Calu3 (cell line): ENCODE measurements around the gene GALP. TPM values are rescaled to one million over a fixed set of nuclear protein-coding genes. Genes with fewer than 3 reads are reported as not detected.

Source experiments
- BruUV-seq: library from RNA; stranded (reverse); fragments of 400-500 nt; replicated peaks from 2 replicates; lab custom pipeline; 2021; lab: Mats Ljungman, UMichigan
- CTCF ChIA-PET: fragments of 300-600 bp; sonication (Branson Sonifier 250); formaldehyde crosslinking; loops from one replicate; lab custom pipeline; 2022; ENCODE audit warnings: antibody characterized with exemption; lab: Charles Lee
- DNase-seq: peaks from one replicate; pipeline ENCODE4 v3.0.0; 2022
- H3K27ac Mint-ChIP-seq: one replicate; pipeline ENCODE4 v1.8.0; 2022; ENCODE audit warnings: mixed read lengths; ENCODE audit not compliant: unreplicated experiment
- H3K27me3 Mint-ChIP-seq: one replicate; pipeline ENCODE4 v1.8.0; 2022; ENCODE audit warnings: mixed read lengths; ENCODE audit not compliant: unreplicated experiment
- H3K36me3 Mint-ChIP-seq: one replicate; pipeline ENCODE4 v1.8.0; 2022; ENCODE audit warnings: mild to moderate bottlenecking, moderate library complexity, mixed read lengths; ENCODE audit not compliant: insufficient read depth, unreplicated experiment
- H3K4me1 Mint-ChIP-seq: one replicate; pipeline ENCODE4 v1.8.0; 2022; ENCODE audit warnings: mild to moderate bottlenecking, low read depth, mixed read lengths; ENCODE audit not compliant: unreplicated experiment
- H3K4me3 Mint-ChIP-seq: one replicate; pipeline ENCODE4 v1.8.0; 2022; ENCODE audit warnings: mild to moderate bottlenecking, low read depth, moderate library complexity, mixed read lengths; ENCODE audit not compliant: unreplicated experiment
- H3K9me3 Mint-ChIP-seq: one replicate; pipeline ENCODE4 v1.8.0; 2022; ENCODE audit warnings: low read depth, mixed read lengths; ENCODE audit not compliant: unreplicated experiment
- intact Hi-C: fragments of 100-400 bp; cut with micrococcal nuclease; formaldehyde crosslinking; loops from one replicate; pipeline ENCODE4 v1.10.0; 2022; ENCODE audit not compliant: unreplicated experiment
- total RNA-seq: library from RNA; stranded (reverse); gene quantifications from 2 replicates; pipeline ENCODE4 v1.2.3, GENCODE V29; 2022
- TF ChIP-seq, protein P1 (sequence below): fragments of 200-600 bp; IDR thresholded peaks from one replicate; pipeline ENCODE4 v1.8.0; 2022; ENCODE audit warnings: antibody characterized with exemption; ENCODE audit not compliant: unreplicated experiment

GALP gene
- total RNA-seq, 1 experiment from 2014 or later, result not detected

GRCh38 chr19:56153507-56153906, 22.3 kb upstream of the GALP start:
- H3K27me3 Mint-ChIP-seq, result no peaks in the 10 kb centered on the region
- peaks cover 42% of the 10 kb centered on the region for H3K36me3 Mint-ChIP-seq
- H3K4me3 Mint-ChIP-seq, result no peak overlapping the region
- DNase-seq, result no peak
- BruUV-seq, result no TSS peak
- no peak overlapping the region for H3K27ac Mint-ChIP-seq
- no peaks in the 10 kb centered on the region for H3K4me1 Mint-ChIP-seq
- intact Hi-C loops, result no loop called here
- no peaks in the 10 kb centered on the region for H3K9me3 Mint-ChIP-seq
- TF ChIP-seq, protein P1, sequence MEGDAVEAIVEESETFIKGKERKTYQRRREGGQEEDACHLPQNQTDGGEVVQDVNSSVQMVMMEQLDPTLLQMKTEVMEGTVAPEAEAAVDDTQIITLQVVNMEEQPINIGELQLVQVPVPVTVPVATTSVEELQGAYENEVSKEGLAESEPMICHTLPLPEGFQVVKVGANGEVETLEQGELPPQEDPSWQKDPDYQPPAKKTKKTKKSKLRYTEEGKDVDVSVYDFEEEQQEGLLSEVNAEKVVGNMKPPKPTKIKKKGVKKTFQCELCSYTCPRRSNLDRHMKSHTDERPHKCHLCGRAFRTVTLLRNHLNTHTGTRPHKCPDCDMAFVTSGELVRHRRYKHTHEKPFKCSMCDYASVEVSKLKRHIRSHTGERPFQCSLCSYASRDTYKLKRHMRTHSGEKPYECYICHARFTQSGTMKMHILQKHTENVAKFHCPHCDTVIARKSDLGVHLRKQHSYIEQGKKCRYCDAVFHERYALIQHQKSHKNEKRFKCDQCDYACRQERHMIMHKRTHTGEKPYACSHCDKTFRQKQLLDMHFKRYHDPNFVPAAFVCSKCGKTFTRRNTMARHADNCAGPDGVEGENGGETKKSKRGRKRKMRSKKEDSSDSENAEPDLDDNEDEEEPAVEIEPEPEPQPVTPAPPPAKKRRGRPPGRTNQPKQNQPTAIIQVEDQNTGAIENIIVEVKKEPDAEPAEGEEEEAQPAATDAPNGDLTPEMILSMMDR, result no peak
- CTCF ChIA-PET, result no interaction called here

DNA sequence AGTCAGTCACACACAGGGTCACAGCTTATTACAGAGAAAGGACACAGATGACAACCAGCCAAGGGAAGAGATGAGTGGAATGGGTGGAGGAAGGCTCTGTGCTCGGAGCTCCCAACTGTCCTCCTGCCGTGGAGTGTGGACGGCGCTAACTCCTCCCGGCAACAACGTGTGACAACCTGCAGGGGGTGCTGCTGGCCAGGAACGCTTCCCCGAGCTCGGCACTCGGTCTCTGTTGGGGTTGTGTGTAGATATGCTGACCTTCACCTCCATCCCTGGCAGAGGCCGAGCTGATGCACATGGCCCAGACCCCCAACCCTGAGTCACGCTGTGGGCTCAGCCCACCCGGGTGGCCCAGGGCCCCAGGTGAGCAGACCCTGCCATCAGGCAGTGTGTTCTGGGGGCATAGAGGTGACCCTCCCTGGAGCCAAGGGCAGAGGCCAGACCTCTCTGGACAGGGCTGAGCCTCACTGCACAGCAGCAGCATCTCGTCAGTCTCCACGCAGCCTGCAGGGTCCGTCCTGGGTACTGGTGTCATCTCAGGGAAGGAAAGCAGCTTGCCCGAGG, 20.6 kb upstream of the GALP start:
- H3K9me3 Mint-ChIP-seq, result peaks cover 3% of the 10 kb centered on the region
- no peak overlapping the region for H3K4me3 Mint-ChIP-seq
- BruUV-seq, result no TSS peak
- CTCF ChIA-PET, result interaction anchor here (0.6 to 1.3 kb wide), 4 partner anchors 10 to 178 kb away, joined by 3 to 5 read pairs (median 4); no protein-coding TSS in a partner anchor
- H3K27me3 Mint-ChIP-seq, result no peaks in the 10 kb centered on the region
- intact Hi-C loops, result no loop called here
- no peaks in the 10 kb centered on the region for H3K4me1 Mint-ChIP-seq
- peaks cover 43% of the 10 kb centered on the region for H3K36me3 Mint-ChIP-seq
- no peak for DNase-seq
- TF ChIP-seq, protein P1, result peak; percentile 30
- no peak overlapping the region for H3K27ac Mint-ChIP-seq

DNA sequence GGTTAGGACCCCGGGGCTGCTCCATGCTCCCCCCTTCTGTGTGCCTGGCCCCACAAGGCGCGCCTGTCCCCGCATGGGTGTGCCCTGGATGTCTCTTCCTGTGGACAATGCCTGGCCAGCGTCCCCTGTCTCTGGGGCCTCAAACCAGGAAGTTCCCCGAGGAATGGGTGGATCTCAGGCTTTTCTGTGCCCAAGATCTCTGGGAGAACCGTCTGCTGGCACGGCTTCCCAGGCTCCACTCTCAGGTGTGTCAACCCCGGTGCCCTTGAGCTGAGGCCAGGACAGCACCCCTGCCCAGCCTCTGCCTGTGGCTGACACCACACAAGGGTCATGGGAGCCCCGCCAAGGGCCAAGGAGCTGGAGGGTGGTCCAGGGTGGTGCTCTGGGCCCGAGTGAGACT, 19.0 kb upstream of the GALP start:
- intact Hi-C loops, result no loop called here
- TF ChIP-seq, protein P1, result no peak
- no peaks in the 10 kb centered on the region for H3K4me1 Mint-ChIP-seq
- H3K36me3 Mint-ChIP-seq, result peaks cover 48% of the 10 kb centered on the region
- no peak overlapping the region for H3K4me3 Mint-ChIP-seq
- peaks cover 3% of the 10 kb centered on the region for H3K9me3 Mint-ChIP-seq
- CTCF ChIA-PET, result no interaction called here
- BruUV-seq, result no TSS peak
- no peak overlapping the region for H3K27ac Mint-ChIP-seq
- no peak for DNase-seq
- no peaks in the 10 kb centered on the region for H3K27me3 Mint-ChIP-seq

DNA sequence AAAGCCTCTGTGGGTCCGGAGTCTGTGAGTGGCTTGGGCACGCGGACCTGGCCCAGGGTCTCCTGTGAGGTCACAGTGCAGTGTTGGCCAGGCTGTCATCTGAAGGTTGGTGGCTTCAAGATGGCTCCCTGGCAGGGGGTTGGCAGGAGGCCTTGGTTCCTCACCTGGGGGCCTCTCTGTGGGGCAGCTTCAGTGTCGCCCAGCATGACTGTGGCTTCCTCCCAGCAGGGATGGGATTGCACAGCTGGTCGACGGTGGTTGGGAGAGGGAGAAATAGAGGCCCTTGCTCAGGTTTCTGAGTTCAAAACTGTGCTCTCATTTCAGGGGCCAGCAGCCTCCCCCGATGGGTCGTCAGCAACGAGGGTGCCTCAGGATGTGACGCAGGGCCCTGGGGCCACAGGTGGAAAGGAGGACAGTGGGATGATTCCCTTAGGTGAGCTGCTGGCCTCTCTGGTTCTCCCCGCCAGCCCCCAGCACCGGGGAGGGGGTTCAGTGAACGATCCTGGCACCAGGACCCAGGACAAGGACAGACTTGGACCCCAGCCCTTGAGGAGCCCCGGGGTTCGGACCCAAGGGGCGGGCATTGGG, 17.5 kb upstream of the GALP start:
- no peak overlapping the region for H3K27ac Mint-ChIP-seq
- CTCF ChIA-PET, result interaction anchor here (0.6 kb wide), 1 partner anchor 10 kb away, joined by 4 read pairs; no protein-coding TSS in a partner anchor
- no peak overlapping the region for H3K4me3 Mint-ChIP-seq
- TF ChIP-seq, protein P1, result no peak
- H3K27me3 Mint-ChIP-seq, result no peaks in the 10 kb centered on the region
- DNase-seq, result no peak
- intact Hi-C loops, result no loop called here
- peaks cover 3% of the 10 kb centered on the region for H3K9me3 Mint-ChIP-seq
- BruUV-seq, result no TSS peak
- H3K4me1 Mint-ChIP-seq, result no peaks in the 10 kb centered on the region
- H3K36me3 Mint-ChIP-seq, result peaks cover 57% of the 10 kb centered on the region
